Uterus (tissue), 4 donors: ENCODE results near the gene LMCD1. TPM values are rescaled to one million over a fixed set of nuclear protein-coding genes. Genes with fewer than 3 reads are reported as not detected.

Source experiments
- DNase-seq, 2 donors: peaks; one replicate each; pipeline ENCODE4 v3.0.0-alpha.2; 2019 to 2020
- H3K27ac ChIP-seq, 2 donors: fragments of 200-600 bp; sonication (generic); 1 replicate in 1 of 2; 2 replicates in 1 of 2; pipeline ENCODE4 v1.5.1; 2016 to 2018
- H3K27me3 ChIP-seq, 2 donors: fragments of 200-600 bp; sonication (generic); one replicate each; pipeline ENCODE4 v1.5.1; 2018 to 2019; ENCODE audit warnings: control low read depth in 1 of 2
- H3K36me3 ChIP-seq, 2 donors: fragments of 200-600 bp; sonication (generic); one replicate each; pipeline ENCODE4 v1.5.1; 2019; ENCODE audit warnings: control low read depth in 1 of 2
- H3K4me1 ChIP-seq, 2 donors: fragments of 200-600 bp; sonication (generic); one replicate each; pipeline ENCODE4 v1.5.1; 2018 to 2019; ENCODE audit warnings: control low read depth in 1 of 2
- H3K4me3 ChIP-seq, 2 donors: fragments of 200-600 bp; sonication (generic); 1 replicate in 1 of 2; 2 replicates in 1 of 2; pipeline ENCODE4 v1.5.1; 2018 to 2019; ENCODE audit warnings: mild to moderate bottlenecking in 1 of 2
- H3K9me3 ChIP-seq, 2 donors: fragments of 200-600 bp; sonication (generic); one replicate each; pipeline ENCODE4 v1.5.1; 2019; ENCODE audit warnings: control low read depth in 1 of 2
- POLR2A ChIP-seq, 2 donors: fragments of 450-650 bp; IDR thresholded peaks; one replicate each; pipeline ENCODE4 v1.6.1; 2016; ENCODE audit warnings: antibody characterized with exemption in 2 of 2, mild to moderate bottlenecking in 1 of 2, moderate library complexity in 1 of 2
- intact Hi-C: fragments of 100-400 bp; cut with DNase I; formaldehyde crosslinking; loops from one replicate; pipeline ENCODE4 v1.15.1; 2023; ENCODE audit warnings: low total_unique reads
- total RNA-seq, 4 donors: library from RNA; depleted of rRNA in 3 of 4; stranded (reverse); fragments of >200 nt in 3 of 4; gene quantifications; one replicate each; pipeline versions ENCODE4 v1.1.0 to v1.2.4, GENCODE V29; 2014 to 2023
- TF ChIP-seq, protein P1 (sequence below), 4 experiments: fragments of 200-600 bp in 2 of 4; fragments of 450-650 bp in 2 of 4; sonication (generic) in 2 of 4; IDR thresholded peaks; one replicate each; pipeline ENCODE4 v1.5.1; 2016 to 2019; ENCODE audit warnings: antibody characterized with exemption in 4 of 4, mild to moderate bottlenecking in 2 of 4, moderate library complexity in 1 of 4
- donor health status: DM: yes; HTN: yes; CAD: no.

LMCD1 gene
- total RNA-seq, 4 donors from 2014 or later, result 70.9 to 163 (median 115) TPM

DNA sequence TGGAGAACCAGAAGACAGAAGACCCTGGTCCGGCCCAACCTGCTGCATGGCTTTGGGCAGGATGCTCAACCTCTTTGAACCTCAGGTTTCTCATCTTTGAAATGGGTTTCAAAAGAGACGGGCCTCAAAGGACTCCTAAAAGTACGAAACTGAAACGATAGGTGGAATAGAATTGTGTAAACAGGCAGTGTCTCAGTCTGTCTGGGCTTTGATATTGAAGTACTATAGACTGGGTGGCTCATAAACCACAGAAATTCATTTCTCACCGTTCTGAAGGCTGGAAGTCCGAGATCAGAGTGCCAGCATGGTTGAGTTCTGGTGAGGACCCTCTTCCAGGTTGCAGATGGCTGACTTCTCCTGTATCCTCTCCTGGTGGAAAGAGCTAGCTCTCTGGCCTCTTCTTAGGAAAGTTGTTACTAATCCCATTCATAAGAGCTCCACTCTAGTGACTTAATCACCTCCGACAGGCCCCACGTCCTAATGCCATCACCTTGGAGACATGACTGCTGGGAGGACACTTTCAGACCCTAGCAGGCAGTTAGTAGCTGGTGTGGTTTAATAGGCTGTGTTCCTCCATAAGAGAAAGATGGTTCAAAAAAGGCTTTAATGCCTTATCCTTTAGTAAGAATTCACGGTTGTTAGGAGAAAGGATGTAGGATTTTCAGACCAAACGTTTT is 107.3 kb downstream of the LMCD1 start:
- intact Hi-C loops, result no loop called here
- no peak for TF ChIP-seq POLR2A (IDR thresholded peaks at IDR 0.05)
- TF ChIP-seq, protein P1, sequence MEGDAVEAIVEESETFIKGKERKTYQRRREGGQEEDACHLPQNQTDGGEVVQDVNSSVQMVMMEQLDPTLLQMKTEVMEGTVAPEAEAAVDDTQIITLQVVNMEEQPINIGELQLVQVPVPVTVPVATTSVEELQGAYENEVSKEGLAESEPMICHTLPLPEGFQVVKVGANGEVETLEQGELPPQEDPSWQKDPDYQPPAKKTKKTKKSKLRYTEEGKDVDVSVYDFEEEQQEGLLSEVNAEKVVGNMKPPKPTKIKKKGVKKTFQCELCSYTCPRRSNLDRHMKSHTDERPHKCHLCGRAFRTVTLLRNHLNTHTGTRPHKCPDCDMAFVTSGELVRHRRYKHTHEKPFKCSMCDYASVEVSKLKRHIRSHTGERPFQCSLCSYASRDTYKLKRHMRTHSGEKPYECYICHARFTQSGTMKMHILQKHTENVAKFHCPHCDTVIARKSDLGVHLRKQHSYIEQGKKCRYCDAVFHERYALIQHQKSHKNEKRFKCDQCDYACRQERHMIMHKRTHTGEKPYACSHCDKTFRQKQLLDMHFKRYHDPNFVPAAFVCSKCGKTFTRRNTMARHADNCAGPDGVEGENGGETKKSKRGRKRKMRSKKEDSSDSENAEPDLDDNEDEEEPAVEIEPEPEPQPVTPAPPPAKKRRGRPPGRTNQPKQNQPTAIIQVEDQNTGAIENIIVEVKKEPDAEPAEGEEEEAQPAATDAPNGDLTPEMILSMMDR (IDR thresholded peaks at IDR 0.05), result no peak
- Histone ChIP-seq H3K4me1 (peaks cover 0 to 3% of the 10 kb centered on the region in 2 donors), H3K36me3 (no peaks in the 10 kb centered on the region), H3K27me3 (no peaks in the 10 kb centered on the region), H3K4me3 (no peak overlapping the region), H3K9me3 (no peaks in the 10 kb centered on the region), H3K27ac (no peak overlapping the region)
- no peak for DNase-seq

DNA sequence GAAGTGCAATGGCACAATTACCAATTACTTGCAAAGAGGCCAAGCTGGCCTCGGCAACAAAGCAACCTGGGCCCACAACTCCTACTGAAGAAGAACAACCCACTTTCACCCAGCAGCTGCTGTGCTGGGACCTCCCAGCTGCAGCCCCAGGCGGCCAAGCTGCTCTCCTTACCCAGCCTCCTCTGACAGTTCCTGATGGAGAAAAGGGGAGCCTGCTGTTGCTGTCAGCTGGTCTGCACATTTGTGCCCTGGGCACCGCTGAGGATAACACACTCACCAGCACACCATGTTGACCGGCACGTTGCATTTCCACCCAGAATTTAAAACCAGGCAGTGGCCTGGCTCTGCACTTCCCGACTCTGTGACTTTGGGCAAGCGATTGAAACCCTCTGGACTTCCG is 109.3 kb downstream of the LMCD1 start:
- H3K4me3 ChIP-seq, result no peak overlapping the region
- intact Hi-C loops, result no loop called here
- no peak for DNase-seq
- H3K27me3 ChIP-seq, result no peaks in the 10 kb centered on the region
- peaks cover 0 to 3% of the 10 kb centered on the region in 2 donors for H3K4me1 ChIP-seq
- no peaks in the 10 kb centered on the region for H3K36me3 ChIP-seq
- TF ChIP-seq POLR2A (IDR thresholded peaks at IDR 0.05), result no peak
- TF ChIP-seq, protein P1 (IDR thresholded peaks at IDR 0.05), result no peak
- no peak overlapping the region for H3K27ac ChIP-seq
- no peaks in the 10 kb centered on the region for H3K9me3 ChIP-seq

DNA sequence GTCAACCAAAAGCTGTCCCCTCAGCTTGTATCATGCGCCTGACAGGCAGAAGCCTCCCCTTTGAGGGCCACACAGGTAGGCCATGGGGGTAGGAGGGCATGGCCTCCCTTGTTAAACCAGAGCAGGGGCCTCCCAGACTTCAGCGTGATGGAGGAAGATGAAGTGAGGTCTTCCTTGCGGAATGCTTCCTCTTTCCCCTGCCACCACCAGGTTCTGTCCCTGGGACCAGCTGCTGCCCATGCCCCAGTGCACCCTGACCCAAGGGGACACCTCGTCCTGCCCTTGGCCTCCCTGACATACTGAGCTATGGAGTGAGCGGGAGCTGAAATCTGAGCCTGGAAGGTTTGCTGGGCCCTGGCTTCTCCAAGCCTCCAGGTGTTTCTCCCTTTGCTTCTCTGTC is 116.3 kb downstream of the LMCD1 start:
- H3K36me3 ChIP-seq, result no peaks in the 10 kb centered on the region
- no peaks in the 10 kb centered on the region for H3K9me3 ChIP-seq
- no peak overlapping the region for H3K4me3 ChIP-seq
- intact Hi-C loops, result no loop called here
- peaks cover 0 to 2% of the 10 kb centered on the region in 2 donors for H3K4me1 ChIP-seq
- DNase-seq, result no peak
- H3K27me3 ChIP-seq, result no peaks in the 10 kb centered on the region
- TF ChIP-seq POLR2A (IDR thresholded peaks at IDR 0.05), result no peak
- TF ChIP-seq, protein P1 (IDR thresholded peaks at IDR 0.05), result no peak
- H3K27ac ChIP-seq, result no peak overlapping the region

DNA sequence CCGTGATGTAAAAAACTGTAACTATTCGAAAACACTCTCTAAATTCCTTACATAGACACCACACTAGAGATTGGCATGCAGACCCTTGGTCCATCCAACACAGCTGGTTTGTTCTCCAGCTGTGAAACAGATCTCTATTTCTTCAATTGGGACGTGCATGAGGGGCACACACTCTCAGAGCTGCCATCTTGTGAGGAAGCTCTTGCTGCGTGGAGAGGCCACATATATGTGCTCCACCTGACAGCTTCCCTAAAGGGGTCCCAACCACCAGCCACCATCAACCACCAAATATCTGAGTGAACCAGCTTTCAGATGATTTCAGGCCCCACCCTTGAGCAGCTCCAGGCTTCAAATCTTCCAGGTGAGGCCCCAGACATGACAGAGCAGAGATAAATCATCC is 117.3 kb downstream of the LMCD1 start:
- Histone ChIP-seq H3K4me1 (peaks cover 0 to 2% of the 10 kb centered on the region in 2 donors), H3K9me3 (no peaks in the 10 kb centered on the region), H3K36me3 (no peaks in the 10 kb centered on the region), H3K27me3 (no peaks in the 10 kb centered on the region), H3K27ac (no peak overlapping the region), H3K4me3 (no peak overlapping the region)
- intact Hi-C loops, result no loop called here
- TF ChIP-seq, protein P1 (IDR thresholded peaks at IDR 0.05), result no peak
- TF ChIP-seq POLR2A (IDR thresholded peaks at IDR 0.05), result no peak
- DNase-seq, result no peak

DNA sequence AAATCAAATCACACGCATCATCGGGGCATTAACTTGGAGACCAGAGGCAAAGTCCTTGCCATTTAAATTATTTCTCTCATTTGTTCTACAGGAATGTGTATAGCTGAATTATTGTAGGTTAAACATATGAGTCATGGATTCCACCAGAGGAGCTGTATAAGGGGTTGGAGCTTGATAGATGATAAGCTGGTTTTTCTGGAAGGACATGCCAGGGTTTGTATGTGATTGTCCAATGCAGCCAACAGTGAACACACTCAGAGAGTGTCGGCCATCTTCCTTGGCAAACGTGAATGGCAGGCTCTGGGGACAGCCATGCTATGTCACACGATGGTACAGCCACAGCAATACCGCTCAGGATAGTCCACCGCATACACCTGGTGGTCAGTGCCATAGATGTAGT is 117.9 kb downstream of the LMCD1 start:
- H3K4me3 ChIP-seq, result no peak overlapping the region
- no peak for DNase-seq
- H3K27me3 ChIP-seq, result no peaks in the 10 kb centered on the region
- H3K9me3 ChIP-seq, result no peaks in the 10 kb centered on the region
- TF ChIP-seq POLR2A (IDR thresholded peaks at IDR 0.05), result no peak
- TF ChIP-seq, protein P1 (IDR thresholded peaks at IDR 0.05), result no peak
- intact Hi-C loops, result no loop called here
- no peak overlapping the region for H3K27ac ChIP-seq
- no peaks in the 10 kb centered on the region for H3K36me3 ChIP-seq
- H3K4me1 ChIP-seq, result peaks cover 0 to 2% of the 10 kb centered on the region in 2 donors
